ENCODE data around the gene AMOTL1. TPM values are rescaled to one million over a fixed set of nuclear protein-coding genes. Genes with fewer than 3 reads are reported as not detected.

AMOTL1 gene
- polyA plus RNA-seq, 1 donor (not counting 4 experiments of a cell fraction or from before 2014, with no cell fraction given) = 86.5 TPM

DNA sequence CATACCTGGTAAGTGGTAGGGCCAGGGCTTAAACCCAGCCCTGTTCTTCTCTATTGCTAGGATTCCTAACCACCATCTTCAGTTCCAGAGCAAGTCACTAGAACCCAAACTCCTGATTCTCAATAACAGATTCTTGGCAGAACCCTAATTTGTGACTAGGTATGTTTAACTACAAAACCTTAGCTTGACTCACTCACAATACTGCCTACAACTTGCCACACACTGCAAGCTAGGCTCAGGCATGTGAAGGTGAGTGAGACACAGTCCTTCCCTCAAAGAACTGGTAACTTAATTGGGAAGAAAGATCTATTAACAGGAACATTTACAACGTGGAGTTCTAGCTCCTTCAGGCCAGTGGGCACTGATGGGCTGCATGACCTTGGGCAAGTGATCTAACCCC, 14.5 kb upstream of the AMOTL1 start:
- TF ChIP-seq, protein P1, sequence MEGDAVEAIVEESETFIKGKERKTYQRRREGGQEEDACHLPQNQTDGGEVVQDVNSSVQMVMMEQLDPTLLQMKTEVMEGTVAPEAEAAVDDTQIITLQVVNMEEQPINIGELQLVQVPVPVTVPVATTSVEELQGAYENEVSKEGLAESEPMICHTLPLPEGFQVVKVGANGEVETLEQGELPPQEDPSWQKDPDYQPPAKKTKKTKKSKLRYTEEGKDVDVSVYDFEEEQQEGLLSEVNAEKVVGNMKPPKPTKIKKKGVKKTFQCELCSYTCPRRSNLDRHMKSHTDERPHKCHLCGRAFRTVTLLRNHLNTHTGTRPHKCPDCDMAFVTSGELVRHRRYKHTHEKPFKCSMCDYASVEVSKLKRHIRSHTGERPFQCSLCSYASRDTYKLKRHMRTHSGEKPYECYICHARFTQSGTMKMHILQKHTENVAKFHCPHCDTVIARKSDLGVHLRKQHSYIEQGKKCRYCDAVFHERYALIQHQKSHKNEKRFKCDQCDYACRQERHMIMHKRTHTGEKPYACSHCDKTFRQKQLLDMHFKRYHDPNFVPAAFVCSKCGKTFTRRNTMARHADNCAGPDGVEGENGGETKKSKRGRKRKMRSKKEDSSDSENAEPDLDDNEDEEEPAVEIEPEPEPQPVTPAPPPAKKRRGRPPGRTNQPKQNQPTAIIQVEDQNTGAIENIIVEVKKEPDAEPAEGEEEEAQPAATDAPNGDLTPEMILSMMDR (optimal IDR thresholded peaks at IDR 0.05 in 1 of 3, IDR thresholded peaks at IDR 0.05 in 1 of 3, conservative IDR thresholded peaks at IDR 0.05 in 1 of 3; ENCODE audit: extremely low read depth in 1 of 3, insufficient read depth in 2 of 3, low read length in 3 of 3) = no peak
- TF ChIP-seq EZH2 (IDR thresholded peaks at IDR 0.05; ENCODE audit: low read length) = no peak
- FAIRE-seq = peak; percentile 58
- no peak overlapping the region for H2AFZ ChIP-seq (ENCODE audit: control insufficient read depth, low read length)
- peak overlapping the region; percentile 99 for H3K27ac ChIP-seq (ENCODE audit: control insufficient read depth, insufficient read depth, low read length)
- dilution Hi-C loops (cut with MboI; ENCODE audit: extremely low pct_ligation_motif_present, low sequenced_read_pairs) = no loop called here
- H3K9me3 ChIP-seq (ENCODE audit: control insufficient read depth, low read depth, low read length) = no peaks in the 10 kb centered on the region
- no peak overlapping the region for H3K4me3 ChIP-seq (ENCODE audit: control insufficient read depth in 2 of 3, extremely low read depth in 1 of 3, insufficient read depth in 2 of 3, low read depth in 1 of 3, low read length in 3 of 3)
- peak overlapping the region; percentile 29 for H3K4me2 ChIP-seq (ENCODE audit: control insufficient read depth, extremely low read depth, insufficient read depth, low read depth, low read length)
- peaks cover 64% of the 10 kb centered on the region for H3K4me1 ChIP-seq (ENCODE audit: control insufficient read depth, extremely low read depth, insufficient read depth, low read length)
- H3K9ac ChIP-seq (ENCODE audit: control insufficient read depth, extremely low read depth, insufficient read depth, low read length) = no peak overlapping the region
- H3K79me2 ChIP-seq (ENCODE audit: control insufficient read depth, insufficient read depth, low read length) = peaks cover 51% of the 10 kb centered on the region
- no peak for DNase-seq (ENCODE audit: low read depth, low spot score)
- peaks cover 3% of the 10 kb centered on the region for H3K9me1 ChIP-seq (ENCODE audit: control insufficient read depth, extremely low read depth, insufficient read depth, low read length)
- no peaks in the 10 kb centered on the region for H4K20me1 ChIP-seq (ENCODE audit: control insufficient read depth, extremely low read depth, insufficient read depth, low read length)
- H3K27me3 ChIP-seq (ENCODE audit: control insufficient read depth, extremely low read depth, insufficient read depth, low read length) = no peaks in the 10 kb centered on the region
- H3K36me3 ChIP-seq (ENCODE audit: control insufficient read depth in 2 of 2, extremely low read depth in 1 of 2, insufficient read depth in 2 of 2, low read length in 2 of 2) = peaks cover 8 to 16% of the 10 kb centered on the region in 2 experiments

DNA sequence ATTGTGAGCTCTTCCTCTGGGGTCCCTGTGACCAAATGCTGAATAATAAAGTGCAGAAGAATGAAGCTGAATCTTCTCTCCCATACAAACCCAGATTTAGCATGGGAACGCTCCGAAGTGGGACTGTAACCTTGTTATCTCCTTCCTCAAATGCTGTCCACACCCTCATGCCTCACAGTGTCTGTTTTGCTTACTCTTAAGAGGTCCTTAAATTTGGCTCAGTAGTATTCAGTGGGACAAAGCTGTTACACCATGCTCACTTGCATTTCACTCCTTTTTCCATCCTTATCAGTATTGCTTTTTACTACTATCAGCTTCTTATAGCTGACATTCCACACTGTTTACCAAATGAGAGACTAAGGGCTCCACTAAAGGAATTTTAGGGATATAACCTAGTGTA, 13.8 kb upstream of the AMOTL1 start:
- H3K9me1 ChIP-seq (ENCODE audit: control insufficient read depth, extremely low read depth, insufficient read depth, low read length) = peaks cover 3% of the 10 kb centered on the region
- dilution Hi-C loops (cut with MboI; ENCODE audit: extremely low pct_ligation_motif_present, low sequenced_read_pairs) = no loop called here
- H3K4me1 ChIP-seq (ENCODE audit: control insufficient read depth, extremely low read depth, insufficient read depth, low read length) = peaks cover 57% of the 10 kb centered on the region
- FAIRE-seq (no peak), DNase-seq (ENCODE audit: low read depth, low spot score) (no peak)
- H3K27me3 ChIP-seq (ENCODE audit: control insufficient read depth, extremely low read depth, insufficient read depth, low read length) = no peaks in the 10 kb centered on the region
- no peaks in the 10 kb centered on the region for H3K9me3 ChIP-seq (ENCODE audit: control insufficient read depth, low read depth, low read length)
- no peak for TF ChIP-seq EZH2 (IDR thresholded peaks at IDR 0.05; ENCODE audit: low read length)
- H3K9ac ChIP-seq (ENCODE audit: control insufficient read depth, extremely low read depth, insufficient read depth, low read length) = no peak overlapping the region
- no peaks in the 10 kb centered on the region for H4K20me1 ChIP-seq (ENCODE audit: control insufficient read depth, extremely low read depth, insufficient read depth, low read length)
- peaks cover 53% of the 10 kb centered on the region for H3K79me2 ChIP-seq (ENCODE audit: control insufficient read depth, insufficient read depth, low read length)
- H2AFZ ChIP-seq (ENCODE audit: control insufficient read depth, low read length) = no peak overlapping the region
- H3K27ac ChIP-seq (ENCODE audit: control insufficient read depth, insufficient read depth, low read length) = peak overlapping the region; percentile 99
- H3K36me3 ChIP-seq (ENCODE audit: control insufficient read depth in 2 of 2, extremely low read depth in 1 of 2, insufficient read depth in 2 of 2, low read length in 2 of 2) = peaks cover 7 to 14% of the 10 kb centered on the region in 2 experiments
- H3K4me3 ChIP-seq (ENCODE audit: control insufficient read depth in 2 of 3, extremely low read depth in 1 of 3, insufficient read depth in 2 of 3, low read depth in 1 of 3, low read length in 3 of 3) = no peak overlapping the region
- no peak overlapping the region for H3K4me2 ChIP-seq (ENCODE audit: control insufficient read depth, extremely low read depth, insufficient read depth, low read depth, low read length)

DNA sequence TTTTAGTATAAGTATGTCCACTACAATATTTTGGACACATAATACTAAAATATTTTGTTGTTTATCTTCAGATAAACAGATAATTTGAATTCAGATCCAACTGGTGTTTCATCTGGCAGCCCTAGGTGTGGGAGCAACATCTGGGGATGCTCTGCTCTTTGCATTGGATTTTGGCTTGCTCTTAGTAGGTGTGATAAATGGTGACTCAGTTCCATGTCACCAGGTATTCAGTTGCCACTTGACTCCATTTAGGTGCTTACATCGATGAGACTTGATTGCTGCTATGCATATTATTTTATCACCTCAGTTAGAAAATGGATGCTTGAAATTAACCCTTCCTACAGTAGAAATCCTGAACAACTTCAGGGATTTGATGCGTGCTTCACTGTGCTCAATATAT, 13.3 kb upstream of the AMOTL1 start:
- H3K27me3 ChIP-seq (ENCODE audit: control insufficient read depth, extremely low read depth, insufficient read depth, low read length) = no peaks in the 10 kb centered on the region
- dilution Hi-C loops (cut with MboI; ENCODE audit: extremely low pct_ligation_motif_present, low sequenced_read_pairs) = no loop called here
- peaks cover 56% of the 10 kb centered on the region for H3K79me2 ChIP-seq (ENCODE audit: control insufficient read depth, insufficient read depth, low read length)
- H3K36me3 ChIP-seq (ENCODE audit: control insufficient read depth in 2 of 2, extremely low read depth in 1 of 2, insufficient read depth in 2 of 2, low read length in 2 of 2) = peaks cover 7 to 19% of the 10 kb centered on the region in 2 experiments
- no peaks in the 10 kb centered on the region for H3K9me3 ChIP-seq (ENCODE audit: control insufficient read depth, low read depth, low read length)
- DNase-seq (ENCODE audit: low read depth, low spot score) (no peak), FAIRE-seq (no peak)
- no peak overlapping the region for H3K4me2 ChIP-seq (ENCODE audit: control insufficient read depth, extremely low read depth, insufficient read depth, low read depth, low read length)
- H3K4me3 ChIP-seq (ENCODE audit: control insufficient read depth in 2 of 3, extremely low read depth in 1 of 3, insufficient read depth in 2 of 3, low read depth in 1 of 3, low read length in 3 of 3) = no peak overlapping the region
- TF ChIP-seq EZH2 (IDR thresholded peaks at IDR 0.05; ENCODE audit: low read length) = no peak
- TF ChIP-seq, protein P1 (optimal IDR thresholded peaks at IDR 0.05 in 1 of 3, IDR thresholded peaks at IDR 0.05 in 1 of 3, conservative IDR thresholded peaks at IDR 0.05 in 1 of 3; ENCODE audit: extremely low read depth in 1 of 3, insufficient read depth in 2 of 3, low read length in 3 of 3) = no peak
- H2AFZ ChIP-seq (ENCODE audit: control insufficient read depth, low read length) = no peak overlapping the region
- H4K20me1 ChIP-seq (ENCODE audit: control insufficient read depth, extremely low read depth, insufficient read depth, low read length) = no peaks in the 10 kb centered on the region
- peaks cover 52% of the 10 kb centered on the region for H3K4me1 ChIP-seq (ENCODE audit: control insufficient read depth, extremely low read depth, insufficient read depth, low read length)
- peak overlapping the region; percentile 11 for H3K27ac ChIP-seq (ENCODE audit: control insufficient read depth, insufficient read depth, low read length)
- H3K9me1 ChIP-seq (ENCODE audit: control insufficient read depth, extremely low read depth, insufficient read depth, low read length) = peaks cover 3% of the 10 kb centered on the region
- no peak overlapping the region for H3K9ac ChIP-seq (ENCODE audit: control insufficient read depth, extremely low read depth, insufficient read depth, low read length)

Measured in keratinocyte (primary cell).